GM19438 (cell line): ENCODE data around the gene MYRIP.

Source experiments
- ATAC-seq: cut with Tn5 transposase; IDR thresholded peaks from one replicate; pipeline ENCODE4 v1.9.1; 2021; ENCODE audit warnings: low read depth; ENCODE audit not compliant: unreplicated experiment

MYRIP gene

GRCh38 chr3:40213556-40213955 lies 404.1 kb downstream of the MYRIP start:
- no peak for ATAC-seq

DNA sequence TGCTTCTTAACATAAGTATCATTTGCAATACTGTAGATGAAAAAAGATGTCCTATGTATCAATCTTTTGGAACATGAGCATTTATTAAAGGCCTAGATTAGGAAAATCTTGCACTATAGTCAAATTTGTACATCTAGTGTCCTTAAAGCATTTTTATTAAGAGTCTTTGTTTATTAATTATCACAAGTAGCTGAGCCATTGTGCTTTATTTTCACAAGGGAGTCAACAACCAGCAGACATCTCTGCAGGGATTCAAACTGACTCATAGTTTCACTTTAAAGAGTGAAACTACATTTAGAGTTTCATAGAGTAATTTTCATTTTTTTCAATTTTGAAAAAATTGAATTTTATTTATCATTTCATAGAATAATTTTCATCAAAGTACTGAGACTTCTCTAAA lies 405.6 kb downstream of the MYRIP start:
- no peak for ATAC-seq

- no peak for ATAC-seq
These were observed 407.1 kb downstream of the MYRIP start for GRCh38 chr3:40216471-40216870.

DNA sequence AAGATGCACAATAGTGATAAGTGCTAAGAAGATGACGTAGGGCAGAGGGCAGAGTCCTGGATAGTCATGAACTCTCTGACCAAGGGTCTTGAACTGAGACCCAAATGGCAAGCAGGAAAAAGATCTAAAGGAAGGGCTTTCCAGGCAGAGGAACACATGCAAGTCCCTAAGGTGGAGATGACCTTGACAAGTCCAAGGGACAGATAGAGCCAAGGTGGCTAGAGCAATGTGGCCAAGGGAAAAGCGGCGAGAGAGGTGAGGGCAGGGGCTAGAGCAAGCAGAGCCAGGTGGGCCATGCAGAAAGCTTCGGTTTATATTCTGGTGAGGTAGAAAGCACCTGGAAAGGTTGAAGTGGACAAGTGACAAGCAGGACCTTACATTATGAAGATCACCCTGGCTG lies 414.4 kb downstream of the MYRIP start:
- no peak for ATAC-seq

GRCh38 chr3:40224796-40225515 lies 415.5 kb downstream of the MYRIP start:
- ATAC-seq = no peak

GRCh38 chr3:40226636-40227035 lies 417.2 kb downstream of the MYRIP start:
- ATAC-seq = no peak

- ATAC-seq = no peak
These were observed 419.5 kb downstream of the MYRIP start for GRCh38 chr3:40228792-40229350.

GRCh38 chr3:40229386-40229785 lies 420.0 kb downstream of the MYRIP start:
- no peak for ATAC-seq

DNA sequence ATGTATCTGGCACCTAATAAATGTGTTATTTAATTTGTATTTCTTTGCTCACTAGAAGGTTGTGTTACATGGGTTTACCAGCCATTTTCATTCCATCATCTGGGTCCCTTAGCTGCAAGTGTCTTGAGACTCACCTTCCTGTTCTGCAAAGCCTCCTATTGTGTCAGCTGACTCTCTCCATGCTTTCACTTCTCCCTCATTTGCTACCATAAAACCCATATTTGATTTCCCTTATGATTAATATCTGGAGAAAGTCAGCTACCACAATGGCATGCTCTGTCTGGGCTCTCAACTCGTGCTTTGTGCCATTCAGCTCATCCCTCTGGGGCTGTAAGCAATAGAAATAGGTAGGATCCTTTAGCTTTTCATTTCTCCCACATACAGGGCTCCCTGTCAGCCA lies 420.6 kb downstream of the MYRIP start:
- no peak for ATAC-seq

GRCh38 chr3:40230382-40230781 lies 421.0 kb downstream of the MYRIP start:
- no peak for ATAC-seq

DNA sequence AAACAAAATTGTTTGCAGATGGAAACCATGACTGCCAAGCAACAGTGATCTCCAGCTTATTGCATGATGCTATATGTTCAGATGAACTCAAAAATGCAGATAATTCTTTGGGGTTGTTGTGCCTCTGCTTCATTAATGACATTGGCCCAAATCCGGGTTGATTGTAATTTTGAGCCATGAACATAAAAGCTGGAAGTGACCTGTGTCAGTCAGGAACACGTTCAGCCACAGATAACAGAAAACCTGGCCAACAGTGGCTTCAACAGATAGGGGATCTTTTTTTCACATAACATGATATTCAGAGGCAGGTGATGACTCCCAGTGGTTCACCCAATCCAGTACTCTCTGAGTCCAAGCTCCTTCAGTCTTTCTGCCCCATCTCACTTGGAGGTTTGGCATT lies 423.2 kb downstream of the MYRIP start:
- ATAC-seq = no peak

GRCh38 chr3:40237159-40237558 lies 427.8 kb downstream of the MYRIP start:
- no peak for ATAC-seq

- ATAC-seq = no peak
These were observed 428.6 kb downstream of the MYRIP start for GRCh38 chr3:40237889-40238571.

GRCh38 chr3:40240921-40241320 lies 431.5 kb downstream of the MYRIP start:
- no peak for ATAC-seq

- ATAC-seq = no peak
These were observed 432.8 kb downstream of the MYRIP start for GRCh38 chr3:40242216-40242615.

DNA sequence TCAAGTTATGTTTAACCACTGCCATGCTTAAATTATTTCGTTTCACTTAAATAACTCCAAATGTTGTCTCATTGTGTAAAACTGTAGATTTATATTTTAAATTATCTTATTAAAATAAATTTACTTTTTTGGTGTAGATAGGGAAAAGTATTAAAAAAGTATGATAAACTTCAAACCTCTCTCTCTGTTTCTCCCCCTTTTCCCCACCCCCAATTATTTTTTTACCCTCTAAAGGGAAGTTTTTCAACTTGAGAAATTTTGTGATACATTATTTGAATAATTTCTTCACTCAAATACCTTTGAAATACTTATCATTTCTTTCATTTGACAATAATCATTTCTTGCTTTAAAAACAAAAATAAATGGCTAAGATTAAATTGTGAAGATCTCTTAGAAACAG lies 433.2 kb downstream of the MYRIP start:
- ATAC-seq = no peak

DNA sequence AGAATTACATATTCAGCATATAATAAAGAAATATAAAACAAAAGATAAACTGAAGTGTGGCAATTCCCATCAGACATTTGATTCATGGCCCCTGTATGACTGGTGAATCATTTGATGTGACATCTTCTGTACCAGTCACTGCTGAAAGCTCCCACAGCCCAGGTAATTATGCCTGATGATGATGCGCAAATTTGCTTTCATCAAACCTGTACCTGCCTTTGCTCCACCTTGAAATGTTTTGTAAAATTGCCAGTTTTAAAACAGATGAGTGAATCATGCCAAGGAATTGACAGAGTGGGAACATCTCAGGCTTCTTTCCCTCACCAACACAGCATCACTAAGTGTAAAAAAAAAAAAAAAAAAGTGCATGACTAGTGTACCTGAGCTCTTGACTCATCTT lies 433.6 kb downstream of the MYRIP start:
- ATAC-seq = no peak

DNA sequence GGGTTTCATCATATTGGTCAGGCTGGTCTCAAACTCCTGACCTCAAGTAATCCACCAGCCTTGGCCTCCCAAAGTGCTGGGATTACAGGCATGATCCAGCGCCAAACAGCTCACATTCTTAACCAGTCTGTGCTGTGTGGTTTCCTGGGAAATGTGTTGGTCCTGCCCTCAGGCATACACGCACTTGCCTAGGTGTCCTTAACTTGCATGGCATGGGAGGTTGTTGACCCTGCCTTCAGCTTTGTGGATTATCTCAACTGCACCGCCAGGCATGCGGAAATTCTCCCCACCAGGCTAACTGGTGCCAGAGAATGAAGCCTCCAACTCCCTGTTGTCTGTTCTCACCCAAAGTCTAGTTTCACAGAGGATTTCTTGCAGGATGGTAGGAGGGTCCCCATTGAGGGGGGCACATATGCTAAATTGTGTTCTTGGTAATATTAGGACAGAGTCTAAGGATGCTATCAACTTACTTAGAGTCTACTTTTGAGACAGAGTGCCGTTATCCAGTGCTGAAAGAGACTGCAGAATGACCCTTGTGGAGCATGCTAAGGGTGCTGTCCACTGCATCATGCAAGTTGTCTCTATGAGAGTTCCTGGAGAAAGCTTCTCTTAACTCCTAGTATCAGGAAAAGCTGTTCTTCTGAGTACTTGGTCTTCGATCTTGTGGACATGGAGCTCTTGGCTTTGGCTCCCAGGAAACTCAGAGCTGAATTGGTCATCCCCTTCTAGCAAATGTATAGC lies 438.5 kb downstream of the MYRIP start:
- ATAC-seq = no peak

GRCh38 chr3:40248591-40248990 lies 439.2 kb downstream of the MYRIP start:
- no peak for ATAC-seq

DNA sequence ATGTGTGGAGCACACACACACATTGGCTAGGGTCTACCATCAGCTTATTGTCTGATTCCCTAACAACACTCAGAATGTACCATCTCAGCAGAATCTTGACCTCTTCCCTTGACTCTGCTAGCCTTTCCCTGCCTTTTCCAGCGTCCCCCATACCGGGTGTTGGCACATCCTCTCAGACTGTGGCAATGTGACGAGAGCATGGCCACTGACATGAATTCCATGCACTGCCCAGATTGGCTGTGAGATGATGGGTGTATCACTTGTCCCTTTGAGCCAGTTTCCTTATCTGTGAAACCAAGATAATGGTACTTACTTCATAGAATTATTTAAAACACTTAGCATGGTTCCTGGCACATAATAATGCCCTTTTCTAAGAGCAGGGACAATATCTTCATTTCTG lies 439.8 kb downstream of the MYRIP start:
- ATAC-seq = no peak

- no peak for ATAC-seq
These were observed 445.1 kb downstream of the MYRIP start for GRCh38 chr3:40254491-40254890.
